MV-4-11 (cell line): ENCODE data around the gene CSTB.

Experiments used
- DNase-seq: peaks from one replicate; lab custom pipeline; 2025; lab: John Stamatoyannopoulos, UW

The CSTB gene

DNA sequence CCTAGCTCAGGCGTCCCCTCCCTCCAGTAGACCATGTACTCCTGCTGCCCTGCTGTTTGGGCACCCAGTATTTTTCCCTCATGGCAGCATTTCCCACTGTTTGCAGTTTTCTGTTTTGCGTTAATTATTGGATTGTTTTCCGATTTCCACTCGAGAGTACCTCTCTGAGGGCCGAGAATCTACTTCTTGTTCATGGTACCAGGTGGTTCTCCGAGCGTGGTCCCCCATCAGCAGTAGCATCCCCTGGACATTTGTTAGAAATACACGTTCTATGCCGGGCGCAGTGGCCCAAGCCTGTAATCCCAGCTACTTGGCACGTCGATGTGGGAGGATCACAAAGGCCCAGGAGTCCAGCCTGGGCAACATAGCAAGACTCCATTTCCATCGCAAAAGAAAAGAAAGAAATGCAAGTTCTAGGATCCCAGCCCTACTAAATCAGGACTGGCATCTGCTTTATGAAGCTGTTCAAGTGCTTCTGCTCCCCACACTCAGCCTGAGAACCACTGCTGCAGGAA lies 14.0 kb upstream of the CSTB start:
- no peak for DNase-seq

GRCh38 chr21:43789276-43790009 lies 13.3 kb upstream of the CSTB start, which contains the start of gene RRP1:
Gene RRP1, plus strand, starts transcription at chr21:43789577. Its CDS starts 53 bp downstream, at chr21:43789630.
- DNase-seq, result peak; percentile 81

DNA sequence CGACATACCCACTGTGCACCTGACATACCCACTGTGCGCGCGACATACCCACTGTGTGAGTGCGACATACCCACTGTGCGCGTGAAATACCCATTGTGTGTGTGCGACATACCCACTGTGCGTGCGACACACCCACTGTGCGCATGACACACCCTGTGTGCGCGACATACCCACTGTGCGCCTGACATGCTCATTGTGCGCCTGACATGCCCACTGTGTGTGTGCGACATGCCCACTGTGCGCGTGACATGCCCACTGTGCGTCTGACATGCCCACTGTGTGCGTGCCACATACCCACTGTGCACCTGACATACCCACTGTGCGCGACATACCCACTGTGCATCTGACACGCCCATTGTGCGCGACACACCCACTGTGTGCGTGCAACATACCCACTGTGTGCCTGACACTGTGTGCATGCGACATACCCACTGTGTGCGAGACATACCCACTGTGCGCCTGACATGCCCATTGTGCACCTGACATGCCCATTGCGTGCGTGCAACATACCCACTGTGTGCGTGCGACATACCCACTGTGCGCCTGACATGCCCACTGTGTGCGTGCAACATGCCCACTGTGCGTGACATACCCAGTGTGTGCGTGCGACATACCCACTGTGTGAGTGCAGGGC lies 10.8 kb upstream of the CSTB start:
- no peak for DNase-seq

GRCh38 chr21:43786300-43786806 lies 10.2 kb upstream of the CSTB start:
- no peak for DNase-seq

- DNase-seq, result no peak
These were observed 9.0 kb upstream of the CSTB start for GRCh38 chr21:43785134-43785533.

- DNase-seq, result peak; percentile 61
These were observed 7.1 kb upstream of the CSTB start for GRCh38 chr21:43783098-43783700.

DNA sequence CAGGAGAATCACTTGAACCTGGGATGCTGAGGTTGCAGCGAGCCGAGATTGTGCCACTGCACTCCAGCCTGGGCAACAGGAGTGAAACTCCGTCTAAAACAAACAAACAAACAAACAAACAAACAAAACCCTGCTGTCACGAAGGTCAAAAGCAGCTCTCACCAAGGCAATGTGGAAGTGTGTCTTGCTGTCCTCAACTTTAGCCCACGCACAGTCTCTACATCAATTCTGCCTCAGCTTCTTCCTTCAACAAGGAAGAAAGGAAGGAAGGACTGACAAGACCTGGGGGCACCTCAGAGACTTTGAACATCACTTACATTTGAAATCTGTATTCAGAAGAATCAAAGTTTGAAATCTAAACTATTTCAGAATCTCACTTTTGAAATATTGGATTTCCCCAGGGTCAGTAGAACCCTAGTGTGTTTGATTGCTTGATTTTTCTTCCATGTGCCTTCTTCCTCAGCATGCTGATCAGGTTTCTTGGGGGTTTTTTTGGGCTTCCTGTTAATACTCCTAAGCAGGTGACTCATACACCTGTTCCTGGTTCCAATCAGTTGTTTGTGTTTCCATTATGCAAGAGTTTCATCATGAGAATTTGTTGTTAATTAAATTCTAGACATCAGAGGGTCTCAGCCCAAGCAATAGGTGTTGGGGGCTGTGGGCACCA lies 6.5 kb upstream of the CSTB start:
- DNase-seq, result no peak

GRCh38 chr21:43781846-43782245 lies 5.7 kb upstream of the CSTB start:
- no peak for DNase-seq

- DNase-seq, result peak; percentile 38
These were observed 3.6 kb upstream of the CSTB start for GRCh38 chr21:43779660-43780059.

- peak; percentile 86 for DNase-seq
These were observed 2.6 kb upstream of the CSTB start for GRCh38 chr21:43778469-43779335.

- DNase-seq, result no peak
These were observed 1.8 kb upstream of the CSTB start for GRCh38 chr21:43777953-43778352.

- no peak for DNase-seq
These were observed 918 bp downstream of the CSTB start for GRCh38 chr21:43775190-43775589.

GRCh38 chr21:43774163-43774562 lies 1.9 kb downstream of the CSTB start:
- DNase-seq, result no peak

DNA sequence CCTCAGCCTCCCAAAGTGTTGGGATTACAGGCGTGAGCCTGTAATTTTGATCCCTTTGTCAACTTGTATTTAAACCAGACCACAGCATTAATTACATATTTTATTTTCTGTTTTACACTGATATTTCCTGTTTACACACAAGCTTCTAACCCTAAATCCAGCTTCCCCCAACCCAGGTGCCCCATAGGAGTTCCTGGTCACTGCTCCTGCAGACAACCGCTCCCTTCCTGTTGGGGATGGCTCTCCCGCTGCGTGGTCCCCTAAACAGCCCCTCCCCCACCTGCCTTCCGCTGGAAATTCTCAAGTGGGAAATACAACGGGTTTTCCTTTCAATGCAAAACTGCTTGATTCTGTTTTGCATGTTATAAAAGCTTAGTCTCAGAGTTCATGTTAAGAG lies 3.7 kb downstream of the CSTB start:
- DNase-seq, result no peak

DNA sequence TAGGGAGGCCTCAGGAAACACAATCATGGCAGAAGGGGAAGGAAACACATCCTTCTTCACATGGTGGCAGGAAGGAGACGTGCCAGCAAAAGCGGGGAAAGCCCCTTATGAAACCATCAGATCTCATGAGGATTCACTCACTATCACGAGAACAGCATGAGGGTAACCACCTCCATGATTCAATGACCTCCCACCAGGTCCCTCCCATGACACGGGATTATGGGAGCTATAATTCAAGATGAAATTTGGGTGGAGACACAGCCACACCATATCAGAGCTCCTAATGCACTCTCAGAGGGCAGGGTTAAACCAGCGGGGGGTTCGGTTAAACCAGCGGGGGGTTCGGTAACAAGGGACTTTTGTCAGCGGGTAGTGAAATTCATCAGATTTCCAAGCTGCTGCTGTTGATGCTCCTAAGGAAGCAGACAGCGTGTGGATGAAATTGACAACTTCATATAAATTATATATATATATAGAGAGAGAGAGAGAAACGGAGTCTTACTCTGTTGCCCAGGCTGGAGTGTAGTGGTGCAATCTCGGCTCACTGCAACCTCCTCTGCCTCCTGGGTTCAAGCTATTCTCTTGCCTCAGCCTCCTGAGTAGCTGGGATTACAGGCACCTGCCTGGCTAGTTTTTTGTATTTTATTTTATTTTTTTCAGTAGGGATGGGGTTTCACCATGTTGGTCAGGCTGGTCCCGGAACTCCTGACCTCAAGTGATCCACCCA lies 4.2 kb downstream of the CSTB start:
- DNase-seq, result no peak

DNA sequence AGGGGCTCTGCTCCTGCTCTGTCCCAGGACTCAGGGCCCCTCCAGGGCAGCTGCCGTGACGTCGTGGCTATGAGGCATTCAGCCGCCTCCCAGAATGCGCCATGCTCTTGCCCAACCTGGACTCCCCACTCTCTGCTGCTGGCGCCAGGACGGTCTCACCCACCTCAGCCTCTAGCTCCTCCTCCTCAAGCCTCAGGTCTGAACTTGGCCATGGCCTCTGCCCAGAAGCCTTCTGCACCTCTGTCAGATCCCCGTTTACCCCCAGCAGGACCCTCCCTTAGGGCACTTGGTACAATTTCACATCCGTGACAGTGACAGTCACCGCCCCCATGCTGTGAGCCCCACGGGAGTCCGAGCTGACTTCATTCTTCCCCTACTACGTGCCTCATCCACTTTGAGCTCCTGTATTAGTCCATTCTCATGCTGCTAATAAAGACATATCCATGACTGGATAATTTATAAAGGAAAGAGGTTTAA lies 4.9 kb downstream of the CSTB start:
- peak; percentile 32 for DNase-seq

- no peak for DNase-seq
These were observed 5.9 kb downstream of the CSTB start for GRCh38 chr21:43770066-43770655.

GRCh38 chr21:43769325-43769958 lies 6.7 kb downstream of the CSTB start:
- DNase-seq, result no peak

DNA sequence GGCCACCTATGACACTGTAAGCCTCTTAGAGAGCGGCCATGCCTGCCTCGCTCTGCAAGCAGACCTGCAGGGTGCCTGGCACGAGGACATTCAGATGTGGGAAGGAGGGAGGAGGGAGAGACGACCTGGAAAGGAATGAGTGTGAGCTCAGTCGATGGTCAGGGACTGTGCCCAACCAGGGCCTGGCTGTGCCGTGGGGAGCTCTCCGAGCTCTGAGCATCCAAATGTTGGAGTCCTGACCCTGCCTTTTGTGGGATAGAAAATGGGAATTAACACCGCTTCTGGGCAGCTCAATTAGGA lies 7.3 kb downstream of the CSTB start:
- DNase-seq, result no peak
